Activated CD8-positive, alpha-beta memory T cell treated with anti-CD3 and anti-CD28 coated beads, Interleukin-2, amount 50 U/mL, for 48 hours (primary cell): ENCODE data around the gene ITPR1.
"Not testable (repeated sequence)": the region's sequence is repeated elsewhere in the genome, so short reads cannot be mapped to it uniquely, and the experiment has no call there.

ENCODE experiments used
- DNase-seq: peaks from one replicate; pipeline ENCODE4 v3.0.0-alpha.2; 2020

Gene ITPR1

DNA sequence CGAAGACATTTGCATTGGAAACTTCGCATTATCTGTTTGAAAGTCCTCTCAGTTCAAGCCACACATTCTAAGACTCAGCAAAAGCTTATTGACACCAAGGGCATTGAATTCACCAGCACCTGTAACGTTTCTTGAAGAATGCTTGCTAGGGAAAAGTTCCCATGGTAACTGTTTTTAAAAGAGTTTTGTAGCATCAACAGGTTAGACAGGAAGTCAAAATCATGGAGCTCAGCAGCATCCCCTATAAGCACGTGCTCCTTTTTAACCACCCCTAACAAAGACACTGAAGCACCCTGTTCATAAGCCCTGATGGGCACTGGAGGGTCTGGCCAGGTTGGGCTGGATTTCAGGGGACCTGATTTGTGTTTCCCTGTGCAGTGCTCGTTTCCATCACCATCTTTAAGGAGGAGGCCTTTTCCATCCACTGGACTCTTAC, 256.4 kb downstream of the ITPR1 start:
- no peak for DNase-seq

DNA sequence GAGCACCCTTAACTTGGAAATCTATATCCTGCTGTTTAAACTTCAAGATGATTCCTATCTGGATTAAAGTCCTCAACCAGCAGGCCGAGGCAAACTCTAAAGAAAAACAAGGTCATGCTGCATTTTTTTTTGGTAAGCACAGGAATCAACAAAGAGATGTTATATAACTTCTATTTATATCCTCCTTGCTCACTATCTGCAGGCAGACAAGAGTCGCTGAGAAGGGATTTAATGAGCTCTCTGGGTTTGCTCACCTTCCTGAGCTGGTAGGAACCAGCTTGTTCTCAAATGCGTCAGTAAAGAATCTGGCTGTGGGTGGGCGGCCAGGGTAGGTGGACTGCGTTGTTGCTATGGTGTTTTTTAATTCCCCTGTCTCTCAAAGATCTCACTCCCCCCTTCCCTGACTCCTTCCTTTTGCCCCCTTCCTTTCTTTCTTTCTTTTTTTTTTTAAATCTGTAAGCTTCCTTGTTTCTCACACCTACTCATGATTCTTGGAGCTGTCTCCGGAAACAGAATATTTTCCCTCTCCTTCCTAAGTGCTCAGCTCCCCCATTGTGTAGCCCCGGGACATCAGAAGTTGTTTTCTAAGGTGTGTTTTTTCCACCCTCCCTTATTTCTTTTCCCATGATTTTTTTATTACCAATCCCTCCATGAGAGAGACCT, 257.3 kb downstream of the ITPR1 start:
- DNase-seq = no peak

DNA sequence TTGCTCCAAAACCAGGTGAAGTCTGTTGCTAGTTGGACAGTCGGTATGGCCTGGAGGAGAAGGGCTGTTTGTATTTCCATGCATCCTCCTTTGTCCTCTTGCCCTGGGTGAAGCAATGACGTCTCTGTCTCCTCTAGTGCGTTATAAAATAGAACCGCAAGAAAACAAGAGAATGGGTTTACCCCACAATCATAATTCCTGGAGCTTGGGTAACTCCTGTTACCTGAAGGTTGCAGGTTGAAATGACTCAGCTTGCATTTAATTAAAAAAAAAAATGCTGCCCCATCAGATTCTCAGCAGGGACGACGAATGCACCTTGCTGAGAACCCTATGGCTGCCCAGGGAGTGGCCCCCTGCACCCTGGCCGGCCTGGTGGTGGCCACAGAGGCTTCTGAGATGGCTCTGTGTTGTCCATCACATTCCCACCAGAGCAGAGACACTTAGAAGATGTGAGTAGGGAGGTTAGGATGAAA, 257.9 kb downstream of the ITPR1 start:
- no peak for DNase-seq

DNA sequence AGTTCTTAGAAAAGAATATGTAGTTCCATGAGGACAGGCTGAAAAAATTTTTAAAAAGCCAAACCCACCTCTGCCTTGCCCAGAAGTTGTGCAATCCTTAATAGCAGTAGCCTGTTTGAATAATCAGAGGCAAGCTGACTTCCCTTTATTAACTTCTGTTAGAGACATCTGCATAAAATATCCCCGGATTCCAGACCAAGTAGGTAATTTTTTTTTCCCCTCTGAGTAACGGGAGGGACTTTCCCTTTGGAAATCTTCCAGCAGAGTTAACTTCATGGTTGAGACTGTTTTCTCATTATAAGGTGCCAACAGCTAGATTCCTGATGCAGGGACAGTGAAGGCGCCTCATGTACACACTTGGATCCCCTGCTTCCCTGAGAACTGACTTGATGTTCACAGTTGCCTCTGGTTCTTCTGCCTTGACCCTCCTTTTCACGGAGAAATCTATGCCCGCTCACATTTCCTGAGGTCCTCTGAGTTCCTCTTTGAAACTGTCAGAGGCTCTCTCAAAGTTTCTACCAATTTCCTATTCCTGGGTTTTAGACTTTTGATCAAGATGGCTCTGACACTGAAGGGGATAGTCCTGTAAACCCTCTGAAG, 258.5 kb downstream of the ITPR1 start:
- no peak for DNase-seq

DNA sequence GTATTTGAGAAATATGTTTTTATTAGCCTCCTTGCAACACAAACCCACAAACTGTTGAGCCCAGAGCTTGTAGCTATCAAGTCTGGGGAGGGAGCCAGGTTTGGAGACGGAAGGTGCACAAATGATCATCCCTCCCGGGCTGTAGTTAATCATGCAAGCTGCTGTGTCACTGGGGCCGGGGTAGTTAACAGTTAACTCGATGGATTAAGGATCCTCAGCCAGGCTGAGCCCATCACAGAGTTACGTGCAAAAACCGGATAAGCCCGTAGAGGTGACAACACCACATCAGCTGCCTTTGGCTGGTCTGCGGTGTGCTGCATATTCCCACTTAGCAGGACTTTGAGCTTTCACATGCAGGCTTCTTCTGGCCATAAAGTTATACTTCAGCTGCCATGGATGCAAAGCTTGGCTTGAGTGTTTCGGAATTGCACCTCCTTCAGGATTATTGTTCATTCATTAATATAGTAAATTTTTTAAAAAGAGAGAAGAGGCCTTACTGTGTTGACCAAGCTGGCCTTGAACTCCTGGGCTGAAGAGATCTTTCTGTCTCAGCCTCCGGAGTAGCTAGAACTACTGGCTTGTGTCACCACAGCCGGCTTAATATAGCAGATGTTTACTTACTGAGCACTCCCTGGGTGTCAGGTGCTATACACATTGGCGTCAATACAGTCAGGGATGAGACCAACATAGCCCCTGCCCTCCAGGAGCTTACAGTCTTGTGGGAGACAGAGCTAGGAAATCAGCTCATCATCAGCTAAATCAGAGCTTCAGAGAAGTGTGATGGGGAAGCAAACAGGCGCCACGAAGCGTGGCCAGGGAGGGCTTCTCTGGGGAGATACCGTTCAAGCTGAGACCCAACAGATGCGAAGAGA, 259.3 kb downstream of the ITPR1 start:
- no peak for DNase-seq

DNA sequence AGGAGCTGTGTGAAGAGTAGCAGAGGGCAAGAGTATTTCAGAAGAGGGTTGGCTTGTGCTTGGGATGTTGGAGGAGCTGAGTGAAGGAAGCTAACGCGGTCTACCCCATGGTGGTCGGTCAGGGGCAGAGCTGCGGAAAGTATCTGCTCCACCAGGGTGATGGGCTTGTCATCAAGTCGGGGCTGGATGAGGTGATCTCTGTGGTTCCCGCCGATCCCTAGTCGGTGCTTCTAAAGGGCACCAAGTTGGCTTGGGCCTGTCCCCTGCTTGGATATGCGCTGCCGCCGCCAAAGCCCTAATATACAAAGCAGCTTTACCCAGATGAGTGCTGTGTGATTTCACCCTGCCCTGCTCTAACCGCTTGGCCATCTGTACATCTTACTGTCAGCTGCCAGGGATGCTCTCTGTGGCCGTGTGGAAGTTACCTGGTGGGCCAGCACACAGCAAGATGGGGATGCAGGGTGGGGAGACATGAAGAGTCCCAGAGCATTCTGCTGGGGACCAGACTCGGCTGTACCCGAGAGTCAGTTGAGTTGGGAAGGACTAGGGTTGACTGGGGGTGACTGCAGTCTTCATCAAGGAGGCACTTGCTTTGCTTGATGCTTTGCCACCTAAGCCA, 260.0 kb downstream of the ITPR1 start:
- no peak for DNase-seq

DNA sequence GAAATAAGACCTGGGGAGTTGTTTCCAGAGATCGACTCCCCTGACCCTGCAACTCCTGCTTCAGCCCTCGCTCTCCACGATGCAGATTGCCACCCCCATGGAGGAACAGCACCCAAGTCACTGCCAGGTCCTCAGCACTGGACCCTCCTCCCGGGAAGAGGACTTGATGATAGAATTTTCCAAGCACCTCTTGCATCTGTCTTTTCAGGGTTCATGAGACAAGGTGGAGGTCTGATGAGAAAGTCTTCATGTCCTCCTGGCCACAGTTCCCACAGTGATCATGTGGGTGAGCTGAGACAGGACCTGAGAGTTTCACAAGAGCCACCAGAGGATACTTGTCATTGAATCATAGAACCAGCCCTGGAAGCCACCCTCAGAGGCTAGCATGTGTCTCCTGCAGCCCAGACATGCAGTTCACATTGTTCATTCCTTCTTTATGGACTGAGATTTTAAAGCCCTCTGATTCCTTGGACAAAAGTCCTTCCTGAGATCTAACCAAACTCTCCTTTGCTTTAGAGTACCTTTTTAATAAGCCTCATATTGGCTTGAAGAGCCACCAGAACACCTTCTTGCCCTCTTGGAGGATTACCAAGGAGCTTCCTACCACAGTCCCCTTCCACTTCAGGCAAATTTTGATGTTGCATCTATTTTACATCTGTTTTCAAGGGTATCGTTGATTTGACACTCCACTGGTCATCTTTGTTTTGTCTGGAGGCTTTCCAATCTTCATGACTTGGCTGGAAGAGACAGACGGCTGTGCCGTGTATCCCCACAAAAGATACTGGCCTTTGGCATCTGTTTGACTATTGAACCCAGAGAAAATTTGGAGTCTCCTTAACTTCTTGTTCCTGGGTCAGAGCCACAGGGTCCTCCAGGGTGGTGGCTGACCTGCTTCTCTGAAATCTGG, 261.3 kb downstream of the ITPR1 start:
- DNase-seq = no peak

DNA sequence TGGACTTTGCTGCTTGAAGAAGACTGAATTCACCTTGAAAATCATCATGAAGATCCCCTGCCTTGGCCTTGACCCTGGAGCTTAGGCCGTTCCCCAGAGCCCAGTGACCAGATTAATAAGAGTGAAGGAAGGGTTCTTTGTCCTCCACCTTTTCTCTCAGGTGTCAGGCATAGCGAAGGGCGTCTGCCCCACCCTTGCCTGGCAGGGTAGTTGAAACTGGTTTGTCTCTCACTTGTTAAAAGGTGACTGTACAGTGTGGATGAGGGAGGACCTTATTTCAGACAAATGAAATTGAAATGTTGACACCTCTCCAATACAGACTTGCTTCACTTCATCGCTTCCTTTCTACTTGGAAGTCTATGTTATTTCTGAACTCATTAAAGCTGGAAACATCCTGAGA, 262.4 kb downstream of the ITPR1 start:
- no peak for DNase-seq

DNA sequence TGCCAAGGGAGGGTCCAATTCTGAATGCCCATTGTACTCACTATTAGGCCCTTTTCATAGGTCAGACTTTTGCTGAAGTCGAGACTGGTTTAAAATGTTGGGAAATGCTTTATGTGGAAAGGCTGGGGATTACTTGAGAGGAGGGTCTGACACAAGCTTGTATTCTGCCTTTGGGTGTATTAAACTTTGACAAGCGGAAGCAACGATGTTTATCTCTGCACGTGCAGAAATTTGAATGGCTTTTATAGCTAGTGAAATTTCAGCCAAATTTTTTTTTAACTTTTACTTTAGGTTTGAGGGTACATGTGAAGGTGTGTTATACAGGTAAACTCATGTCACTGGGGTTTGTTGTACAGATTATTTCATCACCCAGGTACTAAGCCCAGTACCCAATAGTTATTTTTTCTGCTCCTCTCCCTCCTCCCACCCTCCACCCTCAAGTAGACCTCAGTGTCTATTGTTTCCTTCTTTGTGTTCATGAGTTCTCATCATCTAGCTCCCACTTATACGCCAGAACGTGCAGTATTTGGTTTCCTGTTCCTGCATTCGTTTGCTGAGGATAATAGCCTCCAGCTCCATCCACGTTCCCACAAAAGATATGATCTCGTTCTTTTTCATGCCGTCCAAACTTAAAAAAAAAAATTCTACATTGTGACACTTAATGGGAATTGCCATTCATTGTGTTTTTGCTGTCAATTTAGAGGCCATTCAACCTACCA, 263.1 kb downstream of the ITPR1 start:
- no peak for DNase-seq

DNA sequence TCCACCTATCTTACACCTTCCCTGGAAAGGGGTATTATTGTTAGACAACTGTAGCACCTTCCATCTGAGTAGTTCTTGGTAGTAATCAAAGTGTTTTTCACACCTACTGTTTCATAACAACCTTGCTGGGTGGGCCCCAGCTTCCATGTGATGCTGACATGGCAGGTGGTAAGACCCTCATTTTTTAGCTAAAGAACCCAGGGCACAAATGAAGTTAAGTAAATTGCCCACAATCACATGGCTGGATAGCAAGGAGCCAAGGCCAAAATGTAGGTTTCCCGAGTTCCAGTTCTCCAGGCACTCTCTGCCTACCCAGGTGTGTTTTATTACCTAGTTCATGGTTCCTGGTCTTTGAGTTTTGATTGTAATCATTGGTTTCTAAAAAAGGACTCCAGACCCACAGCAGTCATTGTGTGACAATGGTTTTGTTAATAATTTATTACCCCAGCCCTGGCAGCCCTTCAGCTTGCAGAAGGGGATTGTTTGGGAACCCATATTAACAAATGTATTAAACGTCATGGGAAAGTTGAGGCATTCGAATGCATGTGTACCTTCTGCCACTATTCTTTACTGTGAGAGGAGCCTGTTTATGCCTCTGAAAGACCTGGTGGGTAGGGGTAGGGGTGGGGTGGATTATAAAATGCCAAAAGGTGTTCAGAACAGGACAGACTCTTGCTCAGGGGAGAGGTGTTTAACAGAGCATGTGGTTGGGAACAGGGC, 263.9 kb downstream of the ITPR1 start:
- no peak for DNase-seq

DNA sequence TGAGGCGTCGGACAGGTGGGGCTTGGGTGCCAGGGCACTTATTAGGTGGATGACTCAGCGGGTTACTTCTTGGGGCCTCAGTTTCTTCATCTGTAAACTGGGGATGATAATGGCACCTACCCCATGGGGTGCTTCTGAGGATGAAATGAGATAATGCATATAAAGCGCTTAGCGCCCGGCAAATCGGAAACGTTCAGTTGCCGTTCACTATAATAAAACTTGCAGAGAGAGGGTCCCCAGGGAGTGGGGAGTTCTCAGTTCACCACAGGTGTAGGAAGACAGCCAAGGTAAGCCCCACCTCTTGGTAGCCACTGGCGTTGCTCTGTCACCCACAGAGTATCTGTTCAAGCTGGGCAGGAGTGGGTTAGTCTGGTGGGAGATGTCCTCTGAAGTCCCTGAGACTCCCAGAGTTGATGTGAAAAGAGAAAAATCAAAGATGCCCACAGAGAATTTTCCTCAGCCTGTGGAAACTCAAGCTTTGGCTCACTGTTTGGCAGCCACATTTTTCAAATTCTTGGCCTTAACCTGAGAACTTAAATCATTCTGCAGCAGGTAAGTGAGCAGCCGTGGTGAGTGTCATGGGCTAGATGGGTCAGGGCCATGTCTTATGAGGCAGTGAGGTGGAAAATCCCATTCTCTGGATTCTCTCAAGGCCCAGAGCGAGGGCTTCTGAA, 264.6 kb downstream of the ITPR1 start:
- DNase-seq = no peak

DNA sequence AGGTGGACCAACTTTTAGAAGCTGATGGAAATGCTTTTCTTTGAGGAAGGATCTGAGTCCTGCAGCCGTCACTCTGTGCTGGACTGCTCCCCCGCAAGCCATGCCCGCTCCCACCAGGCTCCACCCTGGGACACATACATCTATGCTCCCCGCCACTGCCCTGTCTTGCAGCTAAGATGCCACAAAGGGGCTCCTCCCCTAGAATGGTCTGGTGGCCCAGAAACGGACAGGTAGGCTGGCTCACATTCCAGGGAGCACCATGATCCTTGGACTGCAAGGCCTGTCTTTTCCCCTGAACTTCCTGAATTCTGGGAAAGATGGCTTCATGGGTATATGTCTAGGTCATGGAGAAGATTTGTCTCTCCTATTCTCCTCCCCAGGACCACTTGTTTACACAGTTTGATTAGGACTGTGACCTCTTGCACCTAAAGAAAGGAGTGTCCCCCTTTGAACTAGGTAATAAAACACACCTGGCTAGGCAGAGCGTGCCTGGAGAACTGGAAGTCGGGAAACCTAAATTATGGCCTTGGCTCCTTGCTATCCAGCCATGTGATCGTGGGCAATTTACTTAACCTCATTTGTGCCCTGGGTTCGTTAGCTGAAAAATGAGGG, 265.2 kb downstream of the ITPR1 start:
- no peak for DNase-seq

DNA sequence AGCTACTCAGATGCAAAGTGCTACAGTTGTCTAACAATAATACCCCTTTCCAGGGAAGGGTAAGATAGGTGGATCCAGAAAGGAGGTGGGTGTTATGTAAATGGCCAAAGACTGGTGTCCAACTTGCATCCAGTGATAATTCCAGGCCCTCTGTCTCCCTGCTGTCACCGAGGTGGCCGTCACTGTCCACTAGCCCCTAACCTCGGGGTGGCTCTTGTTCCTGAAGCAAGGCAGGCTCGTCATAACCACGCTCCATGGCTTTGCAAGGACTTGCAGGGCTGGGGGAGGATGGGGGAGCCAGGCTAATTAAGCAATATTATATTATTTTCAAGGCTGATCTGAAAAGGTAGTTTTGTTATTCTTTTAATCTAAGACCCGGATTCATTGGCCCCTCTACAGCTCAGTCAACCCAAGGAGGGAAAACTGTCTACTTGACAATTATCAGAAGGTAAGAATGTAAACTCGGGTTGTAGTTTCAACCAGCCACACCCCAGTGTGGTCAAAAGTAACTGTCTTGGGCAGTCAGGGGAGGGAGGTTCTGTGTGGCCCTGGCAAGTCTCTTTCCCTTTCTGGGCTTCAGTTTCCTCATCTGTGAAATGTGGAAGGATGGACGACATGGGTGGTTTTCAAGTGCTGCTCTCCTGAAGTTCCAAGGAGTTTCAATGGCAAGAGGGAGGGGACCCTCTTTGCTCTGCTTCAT, 266.0 kb downstream of the ITPR1 start:
- DNase-seq = no peak

DNA sequence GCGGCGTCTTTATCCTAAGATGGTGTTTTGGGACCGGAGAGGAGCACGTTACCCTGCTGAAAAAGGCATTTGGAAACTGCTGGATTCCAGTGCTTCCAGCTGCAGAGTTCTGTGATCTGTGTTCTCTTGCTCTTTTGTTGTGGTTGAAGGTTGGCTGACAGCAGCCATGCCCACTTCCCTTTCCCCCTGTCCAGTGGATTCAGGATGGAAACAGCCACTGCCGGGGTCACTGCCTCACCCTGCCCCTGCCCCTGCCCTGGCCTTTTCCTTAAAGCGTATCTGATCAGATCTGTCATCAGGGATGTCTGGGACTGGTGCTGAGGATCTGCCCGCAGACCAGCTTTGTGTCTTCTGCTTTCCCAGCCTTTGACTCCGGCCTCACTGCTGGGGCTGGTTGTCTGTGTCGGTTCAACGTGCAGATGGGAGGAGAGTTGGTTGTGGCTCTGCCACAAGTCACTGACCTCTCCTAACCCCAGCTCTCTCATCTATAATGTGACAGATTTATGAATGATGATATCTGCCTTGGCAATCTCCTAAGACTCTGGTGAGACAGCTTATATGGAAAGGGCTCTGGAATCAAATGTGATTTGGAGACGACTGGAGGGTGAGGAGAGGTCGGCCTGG, 266.7 kb downstream of the ITPR1 start:
- DNase-seq = no peak

DNA sequence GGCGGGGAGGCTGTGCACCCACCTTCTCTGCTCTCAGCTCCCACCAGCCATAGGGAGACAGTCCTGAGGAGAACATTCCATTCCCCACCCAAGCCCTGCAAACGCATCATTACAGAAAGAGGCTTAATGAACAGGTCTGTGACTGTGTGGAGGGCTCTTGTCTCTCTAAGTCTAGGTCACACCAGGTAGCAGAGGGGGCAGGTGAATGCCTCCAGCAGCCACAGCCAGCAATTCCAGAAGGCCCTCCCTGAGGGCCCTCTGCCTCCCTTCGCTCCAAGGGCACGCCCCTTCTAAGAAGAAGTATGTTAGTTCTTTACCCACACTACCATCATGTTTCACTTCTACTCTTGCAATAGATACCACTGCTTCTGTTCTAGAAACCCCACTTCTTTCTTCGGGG, 268.6 kb downstream of the ITPR1 start:
- DNase-seq = no peak

DNA sequence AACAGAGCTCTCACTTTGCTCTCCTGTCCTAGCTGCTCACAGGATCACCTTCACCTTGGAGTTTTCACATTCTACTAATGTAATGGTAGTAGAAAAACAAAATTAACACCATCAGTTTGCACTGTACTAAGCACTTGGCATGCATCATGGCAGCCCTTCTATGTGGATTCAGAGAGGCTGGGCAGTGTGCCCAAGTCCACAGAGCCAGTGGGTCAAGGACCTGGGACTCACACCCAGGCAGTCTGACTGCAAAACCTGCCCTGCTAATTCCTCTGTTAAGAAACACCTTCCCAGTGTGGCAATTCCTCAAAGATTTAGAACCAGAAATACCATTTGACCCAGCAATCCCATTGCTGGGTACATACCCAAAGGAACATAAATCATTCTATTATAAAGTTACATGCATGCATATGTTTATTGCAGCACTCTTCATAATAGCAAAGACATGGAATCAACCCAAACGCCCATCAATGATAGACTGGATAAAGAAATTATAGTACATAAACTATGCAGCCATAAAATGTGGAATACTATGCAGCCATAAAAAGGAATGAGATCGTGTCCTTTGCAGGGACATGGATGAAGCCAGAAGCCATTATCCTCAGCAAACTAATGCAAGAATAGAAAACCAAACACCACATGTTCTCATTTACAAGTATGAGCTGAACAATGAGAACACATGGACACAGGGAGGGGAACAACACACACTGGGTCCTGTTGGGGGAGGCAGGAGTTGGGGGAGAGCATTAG, 269.5 kb downstream of the ITPR1 start:
- not testable (repeated sequence) for DNase-seq

DNA sequence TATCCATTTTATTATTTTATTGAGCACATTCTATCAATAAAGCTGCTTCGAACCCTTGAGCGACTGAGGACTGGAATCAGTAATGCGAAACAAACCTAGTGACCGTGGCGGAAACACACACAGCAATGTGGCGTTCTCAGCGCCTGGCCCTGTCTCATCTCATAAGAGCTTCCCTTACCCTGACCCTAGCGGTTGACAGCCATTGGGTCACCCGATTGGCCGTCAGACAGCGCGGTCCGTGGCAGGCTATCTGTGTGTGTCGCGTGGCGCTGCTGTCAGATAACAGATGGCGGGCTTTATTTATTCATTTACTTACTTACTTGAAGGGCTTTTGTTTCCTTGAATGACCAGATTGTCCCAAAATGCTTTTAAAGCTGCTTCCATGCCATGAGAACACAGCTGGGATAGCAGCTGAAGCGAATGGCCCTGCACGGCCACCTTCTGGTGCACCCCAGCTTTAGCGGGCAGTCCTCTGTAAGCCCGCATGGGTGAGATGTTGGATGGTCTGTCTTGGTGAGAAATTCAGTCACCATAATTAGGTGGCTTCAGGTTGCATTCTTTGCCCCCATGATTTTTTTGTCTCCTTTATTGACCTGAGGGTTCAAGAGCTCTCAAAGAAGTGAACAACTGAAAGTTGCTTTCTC, 270.6 kb downstream of the ITPR1 start:
- DNase-seq = no peak
